Neural cell (in vitro differentiated cells): ENCODE results near the gene CUBN.

ENCODE experiments used
- CTCF ChIP-seq: fragments of 450-650 bp; IDR thresholded peaks from 2 replicates; pipeline ENCODE4 v1.5.1; 2014; ENCODE audit warnings: antibody characterized with exemption, mild to moderate bottlenecking, moderate library complexity; ENCODE audit not compliant: poor library complexity, severe bottlenecking
- EP300 ChIP-seq: fragments of 450-650 bp; conservative IDR thresholded peaks from 2 replicates; pipeline ENCODE4 v1.6.1; 2014; ENCODE audit warnings: antibody characterized with exemption, mild to moderate bottlenecking, moderate library complexity; ENCODE audit not compliant: poor library complexity, severe bottlenecking
- EZH2 ChIP-seq: fragments of 200-600, 300-800 bp; shearing (Covaris generic), sonication (generic); IDR thresholded peaks from 2 replicates; pipeline ENCODE4 v1.6.1; 2014; ENCODE audit warnings: antibody characterized with exemption, low read length, borderline replicate concordance, mild to moderate bottlenecking; ENCODE audit not compliant: insufficient read depth, poor library complexity, severe bottlenecking
- MXI1 ChIP-seq: fragments of 450-650 bp; conservative IDR thresholded peaks from 2 replicates; pipeline ENCODE4 v1.6.1; 2014; ENCODE audit warnings: antibody characterized with exemption, mild to moderate bottlenecking; ENCODE audit not compliant: poor library complexity, severe bottlenecking
- POLR2AphosphoS5 ChIP-seq: IDR thresholded peaks from 2 replicates; pipeline ENCODE4 v1.6.1; 2012
- RAD21 ChIP-seq: fragments of 450-650 bp; conservative IDR thresholded peaks from 2 replicates; pipeline ENCODE4 v1.6.1; 2014; ENCODE audit warnings: antibody characterized with exemption, mild to moderate bottlenecking, moderate library complexity
- REST ChIP-seq: IDR thresholded peaks from 2 replicates; pipeline ENCODE4 v1.6.1; 2012; ENCODE audit warnings: borderline replicate concordance

GRCh38 chr10:16938952-16939351, 190.7 kb downstream of the CUBN start:
- TF ChIP-seq EP300 (no peak), CTCF (no peak), RAD21 (no peak), EZH2 (no peak), POLR2AphosphoS5 (no peak), REST (no peak), MXI1 (no peak)
